ENCODE results near the gene PLCL2. TPM values are rescaled to one million over a fixed set of nuclear protein-coding genes. Genes with fewer than 3 reads are reported as not detected.

PLCL2 gene
- total and polyA plus RNA-seq, 2 experiments from 2014 or later, result 1.6 to 9.7 TPM

DNA sequence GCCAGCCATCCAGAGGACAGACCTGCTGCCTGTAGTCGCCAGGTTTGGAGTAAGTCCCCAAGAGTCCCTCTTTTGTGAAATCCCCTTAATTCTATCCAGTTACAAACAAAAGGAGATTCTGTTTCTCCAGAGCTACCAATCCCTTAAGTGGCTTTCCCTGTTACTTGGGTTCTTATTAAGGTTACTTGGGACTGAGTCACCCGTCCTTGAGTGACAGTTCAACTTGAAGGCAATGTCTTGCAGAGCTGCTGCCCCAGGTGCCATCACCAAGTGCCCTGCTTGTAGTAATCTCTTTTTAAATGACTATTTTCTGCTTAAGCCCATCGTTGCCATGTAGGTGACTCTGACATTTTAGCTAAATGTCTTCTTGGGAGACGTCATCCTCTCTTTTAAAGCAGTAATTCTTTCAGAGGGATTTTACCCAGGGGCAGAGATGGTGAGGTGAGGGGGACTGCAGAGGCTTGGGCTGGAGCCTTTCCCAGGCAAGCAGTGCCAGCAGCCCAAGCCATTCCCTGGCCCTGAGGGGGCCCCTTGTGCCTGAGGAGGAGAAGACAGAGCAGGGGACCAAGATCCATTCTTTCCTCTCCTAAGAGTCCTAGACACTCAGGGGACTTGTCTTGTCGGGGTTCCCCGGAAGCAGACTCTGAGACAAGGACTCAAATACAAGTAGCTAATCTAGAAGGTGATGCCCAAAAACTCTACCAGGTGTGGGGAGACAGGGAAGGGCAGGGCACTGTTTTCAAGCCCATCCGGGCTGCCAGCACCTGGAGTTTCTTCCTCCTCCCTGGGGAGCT is 253.7 kb downstream of the PLCL2 start:
- TF ChIP-seq, protein P1, sequence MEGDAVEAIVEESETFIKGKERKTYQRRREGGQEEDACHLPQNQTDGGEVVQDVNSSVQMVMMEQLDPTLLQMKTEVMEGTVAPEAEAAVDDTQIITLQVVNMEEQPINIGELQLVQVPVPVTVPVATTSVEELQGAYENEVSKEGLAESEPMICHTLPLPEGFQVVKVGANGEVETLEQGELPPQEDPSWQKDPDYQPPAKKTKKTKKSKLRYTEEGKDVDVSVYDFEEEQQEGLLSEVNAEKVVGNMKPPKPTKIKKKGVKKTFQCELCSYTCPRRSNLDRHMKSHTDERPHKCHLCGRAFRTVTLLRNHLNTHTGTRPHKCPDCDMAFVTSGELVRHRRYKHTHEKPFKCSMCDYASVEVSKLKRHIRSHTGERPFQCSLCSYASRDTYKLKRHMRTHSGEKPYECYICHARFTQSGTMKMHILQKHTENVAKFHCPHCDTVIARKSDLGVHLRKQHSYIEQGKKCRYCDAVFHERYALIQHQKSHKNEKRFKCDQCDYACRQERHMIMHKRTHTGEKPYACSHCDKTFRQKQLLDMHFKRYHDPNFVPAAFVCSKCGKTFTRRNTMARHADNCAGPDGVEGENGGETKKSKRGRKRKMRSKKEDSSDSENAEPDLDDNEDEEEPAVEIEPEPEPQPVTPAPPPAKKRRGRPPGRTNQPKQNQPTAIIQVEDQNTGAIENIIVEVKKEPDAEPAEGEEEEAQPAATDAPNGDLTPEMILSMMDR (conservative IDR thresholded peaks at IDR 0.05; ENCODE audit: low read depth in 2 of 2), result peak in 1 of 2 experiments; percentile 12; a peak in 1 of 4 replicates
- TF ChIP-seq POLR2AphosphoS5 (IDR thresholded peaks at IDR 0.05; ENCODE audit: low read depth), result no peak
- H3K4me1 ChIP-seq (ENCODE audit: insufficient read depth), result no peaks in the 10 kb centered on the region
- peaks cover 3% of the 10 kb centered on the region for H3K27me3 Mint-ChIP-seq (ENCODE audit: insufficient read depth, low read depth, poor library complexity)
- H3K9me3 Mint-ChIP-seq, result peaks cover 7% of the 10 kb centered on the region
- no peak overlapping the region for H3K4me2 ChIP-seq
- ATAC-seq (no peak), DNase-seq (ENCODE audit: low spot score) (no peak)
- no peaks in the 10 kb centered on the region for H3K36me3 ChIP-seq (ENCODE audit: insufficient read depth)
- H3K9me2 ChIP-seq (ENCODE audit: insufficient read depth), result peaks cover 11% of the 10 kb centered on the region
- H3F3A ChIP-seq (replicated peaks; ENCODE audit: low read depth), result no peaks in the 10 kb centered on the region
- peaks cover 6% of the 10 kb centered on the region for H3K4me1 Mint-ChIP-seq
- no peak overlapping the region for H3K27ac Mint-ChIP-seq
- no peak overlapping the region; the same call in 1 of the 2 replicates for H2AFZ ChIP-seq
- no peak overlapping the region for H3K27ac ChIP-seq (ENCODE audit: low read depth)
- no peaks in the 10 kb centered on the region for H4K20me1 ChIP-seq (replicated peaks; ENCODE audit: insufficient read depth)
- H3K4me3 ChIP-seq, result no peak overlapping the region
- H3K27me3 ChIP-seq (ENCODE audit: insufficient read depth), result no peaks in the 10 kb centered on the region
- no peak overlapping the region for H3K4me3 Mint-ChIP-seq
- no peaks in the 10 kb centered on the region for H3K79me2 ChIP-seq (replicated peaks; ENCODE audit: insufficient read depth)
- H3K36me3 Mint-ChIP-seq (ENCODE audit: low read depth), result no peaks in the 10 kb centered on the region

Data from GM23338 (cell line).